Jurkat, Clone E6-1 (cell line): ENCODE measurements around the gene NXPE4. TPM values are rescaled to one million over a fixed set of nuclear protein-coding genes. Genes with fewer than 3 reads are reported as not detected.
"Not testable (repeated sequence)": the region's sequence is repeated elsewhere in the genome, so short reads cannot be mapped to it uniquely, and the experiment has no call there.

Source experiments
- DNase-seq: peaks from one replicate; pipeline ENCODE4 v3.0.0-alpha.2; 2011; ENCODE audit warnings: low read depth, low spot score
- H3K4me3 ChIP-seq: 2 replicates; pipeline ENCODE4 v1.5.1; 2011; ENCODE audit warnings: mild to moderate bottlenecking, low read length, control low read depth, moderate library complexity
- polyA plus RNA-seq: library from polyadenylated mRNA; unstranded; fragments of >200 nt; gene quantifications from one replicate; pipeline ENCODE4 v1.2.1, GENCODE V29; 2012; ENCODE audit warnings: missing spikeins; ENCODE audit not compliant: insufficient read length, insufficient read depth

The NXPE4 gene
- polyA plus RNA-seq: not detected

- H3K4me3 ChIP-seq: no peak within 1 kb of the TSS
- DNase-seq: no peak
Measured at GRCh38 chr11:114595571-114595970, at the start of gene NXPE4. TSS of gene NXPE4 (minus strand) at chr11:114595786. CDS start at chr11:114594759, 1,027 bp downstream.

GRCh38 chr11:114639440-114639839, 43.9 kb upstream of the NXPE4 start:
- peak overlapping the region; percentile 41 for H3K4me3 ChIP-seq
- DNase-seq: not testable (repeated sequence)

GRCh38 chr11:114631445-114631965, 35.9 kb upstream of the NXPE4 start:
- not testable (repeated sequence) for DNase-seq, H3K4me3 ChIP-seq

- DNase-seq: no peak
- no peak overlapping the region for H3K4me3 ChIP-seq
Measured at GRCh38 chr11:114625294-114625693, 29.7 kb upstream of the NXPE4 start.

GRCh38 chr11:114624455-114625207, 29.0 kb upstream of the NXPE4 start:
- DNase-seq: no peak
- no peak overlapping the region for H3K4me3 ChIP-seq

- no peak overlapping the region for H3K4me3 ChIP-seq
- DNase-seq: no peak
Measured at GRCh38 chr11:114623720-114624119, 28.1 kb upstream of the NXPE4 start.

GRCh38 chr11:114622858-114623257, 27.3 kb upstream of the NXPE4 start:
- DNase-seq: no peak
- H3K4me3 ChIP-seq: no peak overlapping the region

GRCh38 chr11:114621950-114622809, 26.6 kb upstream of the NXPE4 start:
- DNase-seq: no peak

DNA sequence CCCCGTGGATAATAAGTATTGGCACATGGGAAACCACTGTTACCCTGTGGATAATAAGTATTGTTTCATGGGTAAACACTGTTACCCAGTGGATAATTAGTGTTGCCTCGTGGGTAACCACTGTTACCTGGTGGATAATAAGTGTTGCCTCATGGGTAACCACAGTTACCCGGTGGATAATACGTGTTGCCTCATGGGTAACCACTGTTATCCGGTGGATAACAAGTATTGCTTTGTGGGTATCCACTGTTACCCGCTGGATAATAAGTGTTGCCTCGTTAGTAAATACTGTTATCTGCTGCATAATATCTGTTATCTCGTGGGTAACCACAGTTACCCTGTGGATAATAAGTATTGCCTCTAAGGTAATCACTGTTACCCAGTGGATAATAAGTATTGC, 25.5 kb upstream of the NXPE4 start:
- no peak overlapping the region for H3K4me3 ChIP-seq
- DNase-seq: no peak

More at GRCh38 chr11:114621950-114622809, 26.6 kb upstream of the NXPE4 start:
- no peak overlapping the region for H3K4me3 ChIP-seq

DNA sequence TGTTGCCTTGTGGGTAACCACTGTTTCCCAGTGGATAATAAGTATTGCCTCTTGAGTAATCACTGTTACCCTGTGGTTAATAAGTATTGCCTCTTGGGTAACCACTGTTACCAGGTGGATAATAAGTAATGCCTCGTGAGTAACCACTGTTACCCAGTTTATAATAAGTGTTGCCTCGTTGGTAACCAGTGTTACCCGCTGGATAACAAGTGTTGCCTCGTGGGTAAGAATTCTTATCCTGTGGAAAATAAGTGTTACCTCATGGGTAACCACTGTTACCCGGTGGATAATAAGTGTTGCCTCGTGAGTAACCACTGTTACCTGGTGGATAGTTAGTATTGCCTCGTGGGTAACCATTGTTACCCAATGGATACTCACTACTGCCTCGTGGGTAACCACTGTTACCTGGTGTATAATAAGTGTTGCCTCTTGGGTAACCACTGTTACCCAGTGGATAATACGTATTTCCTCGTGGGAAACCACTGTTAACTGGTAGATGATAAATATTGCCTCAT, 24.1 kb upstream of the NXPE4 start:
- no peak overlapping the region for H3K4me3 ChIP-seq
- no peak for DNase-seq

- no peak overlapping the region for H3K4me3 ChIP-seq
- no peak for DNase-seq
Measured at GRCh38 chr11:114618139-114618538, 22.6 kb upstream of the NXPE4 start.

- H3K4me3 ChIP-seq: no peak overlapping the region
- no peak for DNase-seq
Measured at GRCh38 chr11:114617157-114618124, 21.9 kb upstream of the NXPE4 start.

GRCh38 chr11:114616516-114616915, 20.9 kb upstream of the NXPE4 start:
- no peak for DNase-seq
- H3K4me3 ChIP-seq: no peak overlapping the region

DNA sequence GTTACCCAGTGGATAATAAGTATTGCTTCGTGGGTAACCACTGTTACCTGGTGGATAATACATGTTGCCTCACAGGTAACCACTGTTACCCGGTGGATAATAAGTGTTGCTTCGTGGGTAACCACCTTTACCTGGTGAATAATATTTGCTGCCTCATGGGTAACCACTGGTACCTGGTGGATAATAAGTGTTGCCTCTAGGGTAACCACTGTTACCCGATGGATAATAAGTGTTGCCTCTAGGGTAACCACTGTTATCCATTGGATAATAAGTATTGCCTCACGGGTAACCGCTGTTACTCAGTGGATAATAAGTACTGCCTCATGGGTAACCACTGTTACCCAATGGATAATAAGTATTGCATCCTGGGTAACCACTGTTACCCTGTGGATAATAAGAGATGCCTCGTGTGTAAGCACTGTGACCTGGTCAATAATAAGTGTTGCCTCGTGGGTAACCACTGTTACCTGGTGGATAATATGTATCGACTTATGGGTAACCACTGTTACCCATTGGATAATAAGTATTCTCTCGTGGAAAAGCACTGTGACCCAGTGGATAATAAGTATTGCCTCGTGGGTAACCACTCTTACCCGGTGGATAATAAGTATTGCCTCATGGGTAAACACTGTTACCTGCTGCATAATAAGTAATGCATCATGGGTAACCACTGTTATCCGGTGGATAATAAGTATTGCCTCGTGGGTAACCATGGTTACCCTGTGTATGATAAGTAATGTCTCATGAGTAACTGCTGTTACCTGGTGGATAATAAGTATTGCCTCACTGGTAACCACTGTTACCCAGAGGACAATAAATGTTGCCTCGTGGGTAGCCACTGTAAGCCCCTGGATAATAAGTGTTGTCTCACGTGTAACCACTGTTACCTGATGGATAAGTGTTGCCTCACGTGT, 20.1 kb upstream of the NXPE4 start:
- DNase-seq: no peak
- no peak overlapping the region for H3K4me3 ChIP-seq

DNA sequence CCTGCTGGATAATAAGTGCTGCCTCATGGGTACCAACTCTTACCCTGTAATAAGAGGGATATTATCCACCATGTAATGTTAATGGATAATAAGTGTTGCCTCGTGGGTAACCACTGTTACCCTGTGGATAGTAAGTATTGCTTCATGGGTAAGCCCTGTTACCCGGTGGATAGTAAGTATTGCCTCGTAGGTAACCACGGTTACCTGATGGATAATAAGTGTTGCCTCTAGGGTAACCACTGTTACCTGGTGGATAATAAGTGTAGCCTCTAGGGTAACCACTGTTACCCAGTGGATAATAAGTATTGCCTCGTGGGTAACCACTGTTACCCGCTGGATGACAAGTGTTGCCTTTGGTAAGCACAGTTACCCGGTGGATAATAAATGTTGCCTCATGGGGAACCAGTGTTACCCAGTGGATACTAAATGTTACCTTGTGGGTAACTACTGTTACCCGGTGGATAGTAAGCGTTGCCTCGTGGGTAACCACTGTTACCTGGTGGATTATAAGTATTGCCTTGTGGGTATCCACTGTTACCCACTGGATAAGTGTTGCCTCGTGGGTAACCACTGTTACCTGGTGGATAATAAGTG, 18.6 kb upstream of the NXPE4 start:
- DNase-seq: no peak
- H3K4me3 ChIP-seq: no peak overlapping the region

DNA sequence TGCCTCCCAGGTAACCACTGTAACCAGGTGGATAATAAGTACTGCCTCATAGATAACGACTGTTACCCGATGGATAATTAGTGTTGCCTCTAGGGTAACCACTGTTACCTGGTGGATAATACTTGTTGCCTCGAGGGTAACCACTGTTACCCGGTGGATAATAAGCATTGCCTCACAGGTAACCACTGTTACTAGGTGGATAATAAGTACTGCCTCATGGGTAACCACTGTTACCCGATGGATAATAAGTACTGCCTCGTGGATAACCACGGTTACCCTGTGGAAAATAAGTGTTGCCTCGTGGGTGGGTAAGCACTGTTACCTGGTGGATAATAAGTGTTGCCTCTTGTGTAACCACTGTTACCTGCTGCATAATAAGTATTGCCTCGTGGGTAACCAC, 17.5 kb upstream of the NXPE4 start:
- not testable (repeated sequence) for DNase-seq

GRCh38 chr11:114612686-114613085, 17.1 kb upstream of the NXPE4 start:
- DNase-seq: no peak

More for the DNA sequence above, 17.5 kb upstream of the NXPE4 start:
- not testable (repeated sequence) for H3K4me3 ChIP-seq

More at GRCh38 chr11:114612686-114613085, 17.1 kb upstream of the NXPE4 start:
- H3K4me3 ChIP-seq: no peak overlapping the region
